HG03066 (cell line): Measurements from ENCODE around the gene RAB7B.
"Not testable (repeated sequence)": the region's sequence is repeated elsewhere in the genome, so short reads cannot be mapped to it uniquely, and the experiment has no call there.

ENCODE experiments used
- ATAC-seq: cut with Tn5 transposase; IDR thresholded peaks from one replicate; pipeline ENCODE4 v1.9.1; 2021; ENCODE audit warnings: low read depth; ENCODE audit not compliant: unreplicated experiment

Gene RAB7B

GRCh38 chr1:205998457-205999241, 4.5 kb downstream of the RAB7B start:
- no peak for ATAC-seq

DNA sequence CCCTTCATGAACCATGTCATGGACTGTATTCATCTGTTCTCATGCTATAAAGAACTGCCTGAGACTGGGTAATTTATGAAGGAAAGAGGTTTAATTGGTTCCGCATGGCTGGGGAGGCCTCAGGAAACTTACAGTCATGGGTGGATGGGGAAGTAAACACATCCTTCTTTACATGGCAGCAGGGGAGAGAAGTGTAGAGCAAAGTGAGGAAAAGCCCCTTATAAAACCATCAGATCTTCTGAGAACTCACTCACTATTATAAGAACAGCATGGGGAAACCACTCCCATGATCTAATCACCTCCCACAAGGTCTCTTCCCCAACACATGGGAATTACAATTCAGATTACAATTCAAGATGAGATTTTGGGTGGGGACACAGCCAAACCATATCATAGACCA, 6.6 kb downstream of the RAB7B start:
- not testable (repeated sequence) for ATAC-seq

DNA sequence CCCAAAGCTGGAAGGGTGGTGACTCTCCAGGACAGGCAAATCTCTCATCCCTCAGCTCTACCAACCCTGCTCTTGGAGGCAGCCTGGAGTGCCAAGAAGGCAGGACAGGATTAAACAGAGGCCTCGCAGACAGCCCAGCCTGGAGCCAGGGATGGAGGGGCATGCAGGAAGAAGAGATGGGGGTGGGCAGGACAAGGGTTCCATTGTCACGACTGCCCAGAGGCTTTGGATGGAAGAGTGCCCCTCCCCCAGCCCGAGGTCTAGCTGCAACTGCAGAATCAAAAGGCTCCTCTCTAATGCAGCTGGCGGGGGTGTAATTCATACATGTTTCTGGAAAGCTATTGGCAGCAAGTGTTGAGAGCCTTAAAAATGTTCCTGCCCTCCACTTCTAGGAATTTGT, 8.8 kb downstream of the RAB7B start:
- no peak for ATAC-seq

- no peak for ATAC-seq
Observed at GRCh38 chr1:205993068-205993467, 10.1 kb downstream of the RAB7B start.

DNA sequence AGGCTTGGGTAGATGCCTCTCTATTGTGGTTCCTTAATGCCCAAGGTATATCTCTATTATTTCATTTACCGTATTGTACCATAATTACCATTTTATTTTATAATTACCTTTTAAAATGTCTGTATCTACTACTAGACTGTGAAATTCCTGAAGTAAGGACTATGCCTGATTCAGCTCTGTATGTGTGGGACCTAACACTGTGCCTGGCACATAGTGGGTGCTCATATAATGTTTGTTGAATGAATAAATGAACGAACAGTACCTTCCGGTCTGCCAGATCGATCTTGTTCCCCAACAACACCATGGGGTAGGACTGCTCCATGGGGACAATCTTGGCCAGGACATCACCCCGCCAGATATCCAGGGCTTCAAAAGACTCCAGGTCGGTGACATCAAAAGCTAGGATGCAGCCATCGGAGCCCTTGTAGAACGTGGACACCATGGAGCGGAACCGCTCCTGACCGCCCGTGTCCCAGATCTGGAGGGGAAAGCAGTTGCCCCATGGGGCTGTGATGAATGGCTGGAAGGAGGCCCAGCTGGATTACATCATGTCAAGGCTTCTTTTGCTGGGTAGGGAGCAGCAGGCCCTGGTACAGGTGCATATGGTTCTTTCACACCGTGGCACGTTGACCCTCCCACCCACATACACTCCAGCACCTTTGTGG, 10.8 kb downstream of the RAB7B start:
- no peak for ATAC-seq

- ATAC-seq = no peak
Observed at GRCh38 chr1:205991237-205991636, 12.0 kb downstream of the RAB7B start.

DNA sequence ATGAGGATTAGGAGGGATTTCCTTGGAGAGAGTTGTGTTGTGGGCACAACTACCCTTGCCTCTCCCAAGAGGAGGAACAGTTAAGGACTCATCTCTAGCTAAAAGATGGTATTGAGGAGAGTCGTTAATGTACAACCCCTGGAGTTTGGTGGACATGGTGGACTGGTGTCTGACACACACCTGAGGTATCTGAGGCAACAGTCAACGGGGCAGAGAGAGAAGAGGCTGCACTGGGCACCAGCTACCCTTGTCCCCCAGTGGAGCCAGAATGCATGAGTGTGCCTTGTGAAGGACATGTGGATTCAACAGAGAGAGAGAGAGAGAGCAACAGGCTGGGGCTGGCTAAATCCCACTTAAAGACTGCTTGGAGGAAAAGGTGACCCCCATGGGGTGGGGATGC, 13.0 kb downstream of the RAB7B start:
- ATAC-seq = no peak

GRCh38 chr1:205989786-205990185, 13.4 kb downstream of the RAB7B start:
- no peak for ATAC-seq

GRCh38 chr1:205988585-205988995, 14.6 kb downstream of the RAB7B start:
- no peak for ATAC-seq

- ATAC-seq = no peak
Observed at GRCh38 chr1:205986861-205987260, 16.3 kb downstream of the RAB7B start.

DNA sequence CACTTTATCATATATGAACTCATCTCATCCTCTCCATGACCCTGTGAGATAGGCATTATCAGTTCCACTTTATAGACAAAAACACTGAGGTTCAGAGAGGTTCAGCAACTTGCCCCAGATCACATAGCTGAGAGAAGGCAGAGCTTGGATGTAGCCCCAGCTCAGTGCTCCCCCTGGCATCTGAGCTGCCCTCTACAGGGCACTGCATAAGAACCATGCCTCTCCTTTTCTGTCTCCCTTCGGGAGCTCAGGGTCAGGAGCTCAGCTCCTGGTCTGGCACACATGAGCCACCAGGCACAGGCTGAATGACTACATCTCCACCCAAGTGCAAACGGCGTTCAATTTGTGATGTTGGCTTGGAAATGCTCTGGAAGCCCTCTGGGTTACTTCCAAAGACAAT, 16.9 kb downstream of the RAB7B start:
- ATAC-seq = no peak

GRCh38 chr1:205985330-205986005, 17.7 kb downstream of the RAB7B start:
- no peak for ATAC-seq

GRCh38 chr1:205983925-205984725, 19.1 kb downstream of the RAB7B start:
- ATAC-seq = no peak

DNA sequence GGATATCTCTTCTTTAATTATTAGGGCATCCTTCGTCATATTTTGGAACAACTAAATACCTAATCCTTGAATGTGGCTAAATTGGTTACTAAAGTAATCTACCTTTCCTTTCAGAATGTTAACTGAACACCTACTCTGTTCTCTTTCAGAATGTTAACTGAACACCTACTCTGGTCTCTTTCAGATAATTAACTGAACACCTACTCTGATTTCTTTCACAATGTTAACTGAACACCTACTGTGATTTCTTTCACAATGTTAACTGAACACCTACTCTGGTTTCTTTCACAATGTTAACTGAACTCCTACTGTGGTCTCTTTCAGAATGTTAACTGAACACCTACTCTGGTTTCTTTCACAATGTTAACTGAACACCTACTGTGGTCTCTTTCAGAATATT, 21.9 kb downstream of the RAB7B start:
- ATAC-seq = no peak

DNA sequence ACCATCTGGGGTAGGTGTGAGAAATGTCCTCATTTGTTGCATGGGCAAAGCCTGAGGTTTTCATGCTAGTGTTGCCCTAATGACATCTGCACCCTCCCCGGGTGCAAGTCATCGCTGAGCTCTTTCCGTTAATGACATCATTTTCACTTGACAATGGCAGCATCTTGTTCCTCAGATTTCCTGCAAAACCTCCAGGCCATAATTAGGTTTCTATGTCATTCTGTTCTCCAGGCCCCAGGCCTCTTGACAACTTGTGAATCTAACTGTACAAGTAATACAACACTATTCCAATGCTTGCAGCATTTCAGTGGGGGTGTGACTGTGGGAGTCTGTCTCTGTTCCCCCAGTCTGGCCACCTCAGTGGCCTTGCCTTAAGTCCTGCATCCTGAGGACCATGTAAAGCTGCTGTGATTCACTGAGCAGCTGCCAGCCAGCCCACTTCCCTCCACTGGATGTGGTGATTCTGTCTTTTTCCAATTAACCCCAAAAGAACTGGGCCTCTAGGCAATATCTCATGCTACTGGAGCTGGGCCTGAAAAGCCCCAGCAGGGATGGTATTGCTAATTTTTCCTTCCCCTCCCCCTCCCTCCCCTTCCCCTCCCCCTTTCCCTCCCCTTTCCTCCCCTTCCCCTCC, 22.8 kb downstream of the RAB7B start:
- no peak for ATAC-seq

DNA sequence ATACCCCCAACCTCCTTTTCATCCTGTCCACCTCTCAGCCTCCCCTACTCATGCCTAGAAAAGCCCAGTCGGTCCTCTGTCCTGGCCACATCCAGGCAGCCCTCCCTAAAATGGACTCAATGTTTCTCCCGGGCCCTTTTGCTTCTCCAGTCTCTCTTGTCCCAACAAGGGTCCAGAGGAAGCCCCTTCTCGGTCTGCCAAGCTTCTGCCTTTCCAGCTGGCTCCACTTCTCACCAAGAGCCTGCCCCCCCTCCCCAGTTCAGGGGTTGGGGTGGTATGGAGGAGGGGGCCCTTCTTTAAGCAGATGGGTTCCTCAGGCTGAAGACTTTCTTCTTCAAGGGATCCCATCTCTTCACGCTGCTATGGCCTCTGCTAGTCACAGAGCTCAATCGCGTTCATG, 23.9 kb downstream of the RAB7B start:
- ATAC-seq = no peak

- ATAC-seq = no peak
Observed at GRCh38 chr1:205978676-205979075, 24.5 kb downstream of the RAB7B start.

DNA sequence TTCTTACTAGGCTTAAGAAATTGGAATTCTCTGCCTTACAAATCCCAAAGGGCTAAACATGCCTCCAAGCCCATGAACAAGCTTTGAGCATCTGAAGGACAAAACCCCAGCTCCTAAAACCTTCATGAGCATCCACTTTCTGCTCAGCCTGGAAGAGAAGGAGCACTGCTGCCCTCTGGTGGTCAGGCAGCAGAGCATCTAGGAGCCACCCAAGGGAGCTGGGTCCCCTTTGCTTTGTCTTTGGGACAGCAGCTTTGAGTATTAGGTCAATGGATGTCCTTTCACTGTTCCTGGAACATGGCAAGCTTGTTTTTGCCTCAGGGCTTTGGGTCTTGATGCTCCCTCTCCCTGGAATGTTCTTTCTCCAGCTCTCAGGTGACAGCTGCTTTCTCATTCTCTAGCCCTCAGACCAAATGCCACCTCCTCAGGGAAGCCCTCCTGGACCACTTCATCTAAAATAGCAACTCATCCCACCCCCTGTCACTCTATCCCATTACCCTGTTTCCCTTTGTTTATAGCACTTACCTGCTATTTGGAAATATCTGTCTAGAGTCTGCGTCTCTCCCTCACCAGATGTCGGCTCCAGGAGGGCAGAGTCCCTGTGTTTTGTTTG, 25.7 kb downstream of the RAB7B start:
- ATAC-seq = no peak

DNA sequence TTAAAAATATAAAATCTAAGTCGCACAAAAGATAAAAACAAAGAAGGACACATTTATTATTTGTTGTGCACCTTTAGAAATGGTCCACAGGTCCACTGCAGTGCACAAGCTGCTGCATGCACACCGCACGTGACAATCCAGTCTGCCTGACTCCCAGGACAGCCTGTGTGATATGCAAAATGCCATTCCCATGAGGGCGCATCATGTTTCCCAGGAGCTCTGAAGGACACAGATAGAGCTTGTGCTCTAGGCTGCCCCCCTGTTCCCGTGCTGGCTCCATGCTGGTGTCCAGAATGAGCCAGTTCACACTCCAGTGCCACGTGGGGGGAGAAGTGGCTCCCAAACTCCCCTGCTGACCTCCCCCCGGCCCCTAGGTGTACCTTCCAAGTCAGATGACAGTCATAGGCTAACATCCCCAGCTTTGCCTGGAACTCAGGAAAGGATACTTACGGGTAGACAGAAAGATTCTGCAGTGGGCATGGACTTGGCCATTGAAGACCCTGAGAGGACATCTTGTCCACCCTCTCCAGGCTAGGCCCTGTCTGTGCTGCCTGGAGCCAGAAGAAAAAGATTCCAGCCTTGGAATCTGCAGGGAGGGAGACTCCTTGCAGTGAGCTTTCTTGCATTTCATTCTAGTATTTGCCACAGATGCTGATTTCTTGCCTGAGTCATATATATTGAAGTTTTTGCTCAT, 26.3 kb downstream of the RAB7B start:
- ATAC-seq = no peak
